H1 (cell line): ENCODE results near the gene GAPT. TPM values are rescaled to one million over a fixed set of nuclear protein-coding genes. Genes with fewer than 3 reads are reported as not detected.

Source experiments
- ASH2L ChIP-seq: fragments of 200-600, 300-600 bp; sonication (generic); IDR thresholded peaks from one replicate; pipeline ENCODE4 v1.7.1; 2017; ENCODE audit warnings: low read length
- BCL11A ChIP-seq, 2 experiments: IDR thresholded peaks; one replicate each; pipeline ENCODE4 v1.6.1; 2011; ENCODE audit warnings: low read depth in 2 of 2, low read length in 2 of 2, mild to moderate bottlenecking in 2 of 2
- CTBP2 ChIP-seq: IDR thresholded peaks from 2 replicates; pipeline ENCODE4 v1.7.0; 2011; ENCODE audit warnings: borderline replicate concordance, mild to moderate bottlenecking, moderate library complexity, mixed read lengths, low read length; ENCODE audit not compliant: insufficient read depth, insufficient read length
- EGR1 ChIP-seq: IDR thresholded peaks from 2 replicates; pipeline ENCODE4 v1.6.1; 2011; ENCODE audit warnings: low read depth, low read length, borderline replicate concordance
- HDAC2 ChIP-seq, 2 experiments: fragments of 300-600 bp in 1 of 2; sonication (generic) in 1 of 2; IDR thresholded peaks; 2 replicates each; pipeline ENCODE4 v1.6.1; 2011 to 2012; ENCODE audit warnings: low read depth in 2 of 2, low read length in 2 of 2, mild to moderate bottlenecking in 2 of 2, moderate library complexity in 2 of 2, borderline replicate concordance in 1 of 2, inconsistent platforms in 1 of 2
- KDM1A ChIP-seq: fragments of 200-600, 300-600 bp; sonication (generic); IDR thresholded peaks from 2 replicates; pipeline ENCODE4 v1.7.1; 2016; ENCODE audit warnings: mild to moderate bottlenecking, low read length, borderline replicate concordance
- KDM4A ChIP-seq: IDR thresholded peaks from one replicate; pipeline ENCODE4 v1.7.1; 2012; ENCODE audit warnings: low read depth, mild to moderate bottlenecking, moderate library complexity, low read length, inconsistent platforms; ENCODE audit not compliant: severe bottlenecking
- KDM5A ChIP-seq: fragments of 200-600 bp; IDR thresholded peaks from 2 replicates; pipeline ENCODE4 v1.7.1; 2012; ENCODE audit warnings: mild to moderate bottlenecking, low read length, inconsistent platforms, mixed read lengths
- NRF1 ChIP-seq: IDR thresholded peaks from 2 replicates; pipeline ENCODE4 v1.6.1; 2011; ENCODE audit warnings: mild to moderate bottlenecking, low read depth, low read length, improper control_type of control experiment
- PHF8 ChIP-seq: fragments of 200-600 bp; sonication (generic); conservative IDR thresholded peaks from 2 replicates; pipeline ENCODE4 v1.7.1; 2012; ENCODE audit warnings: low read depth, mild to moderate bottlenecking, inconsistent platforms, low read length, moderate library complexity
- POLR2AphosphoS5 ChIP-seq: IDR thresholded peaks from 2 replicates; pipeline ENCODE4 v1.6.1; 2011; ENCODE audit warnings: low read depth, low read length
- RAD21 ChIP-seq, 2 experiments: IDR thresholded peaks in 1 of 2; conservative IDR thresholded peaks in 1 of 2; 2 replicates each; pipeline ENCODE4 v1.6.1; 2011; ENCODE audit warnings: low read depth in 2 of 2, low read length in 2 of 2, improper control_type of control experiment in 1 of 2, inconsistent platforms in 1 of 2, mild to moderate bottlenecking in 1 of 2, moderate library complexity in 1 of 2
- RBBP5 ChIP-seq: IDR thresholded peaks from 2 replicates; pipeline ENCODE4 v1.7.1; 2012; ENCODE audit warnings: low read depth, mild to moderate bottlenecking, inconsistent platforms, low read length, moderate library complexity, borderline replicate concordance
- TAF1 ChIP-seq: IDR thresholded peaks from 2 replicates; pipeline ENCODE4 v1.6.1; 2011; ENCODE audit warnings: mild to moderate bottlenecking, low read depth, low read length
- TAF7 ChIP-seq: optimal IDR thresholded peaks from 2 replicates; pipeline ENCODE3; 2011; ENCODE audit warnings: low read depth, mild to moderate bottlenecking, inconsistent platforms, low read length, moderate library complexity, borderline replicate concordance
- TCF12 ChIP-seq: IDR thresholded peaks from 2 replicates; pipeline ENCODE4 v1.6.1; 2011; ENCODE audit warnings: low read depth, mild to moderate bottlenecking, low read length
- polyA plus RNA-seq, 7 experiments: library from polyadenylated mRNA; depleted of rRNA in 3 of 7; stranded (reverse) in 5 of 7; unstranded in 2 of 7; fragments of >200 nt in 5 of 7; fragments of 200-250 nt in 2 of 7; gene quantifications; 1 replicate in 5 of 7; 2 replicates in 1 of 7; 4 replicates in 1 of 7; pipeline versions ENCODE4 v1.2.1 to v1.2.3, GENCODE V29; 2011 to 2013; ENCODE audit warnings: missing spikeins in 2 of 7, mixed read lengths in 2 of 7
- total RNA-seq: library from RNA; stranded (reverse); fragmentation: NEBNext Ultra II Directional; extraction: Animal tissue kit (Norgen Biotek cat#: 25700); gene quantifications from 2 replicates; pipeline ENCODE4 v1.2.1, GENCODE V29; 2021
- TF ChIP-seq, protein P1 (sequence below): IDR thresholded peaks from 2 replicates; pipeline ENCODE4 v1.6.1; 2011; ENCODE audit warnings: low read depth, mild to moderate bottlenecking, low read length; ENCODE audit not compliant: insufficient read depth
- TF ChIP-seq, protein P2 (sequence below), 3 experiments: IDR thresholded peaks; 1 replicate in 2 of 3; 2 replicates in 1 of 3; pipeline versions ENCODE4 v1.5.1 to v1.6.1; 2011; ENCODE audit warnings: low read length in 3 of 3, mild to moderate bottlenecking in 3 of 3, inconsistent platforms in 2 of 3, low read depth in 1 of 3, moderate library complexity in 1 of 3; ENCODE audit not compliant: insufficient read depth in 1 of 3; ENCODE audit errors: control extremely low read depth in 1 of 3
- TF ChIP-seq, protein P3 (sequence below): IDR thresholded peaks from 2 replicates; pipeline ENCODE4 v1.6.1; 2012; ENCODE audit warnings: inconsistent platforms

GAPT gene
- total and polyA plus RNA-seq, 2 of the 8 experiments (the other 6 are each of a cell fraction or from before 2014, with no cell fraction given): not detected

DNA sequence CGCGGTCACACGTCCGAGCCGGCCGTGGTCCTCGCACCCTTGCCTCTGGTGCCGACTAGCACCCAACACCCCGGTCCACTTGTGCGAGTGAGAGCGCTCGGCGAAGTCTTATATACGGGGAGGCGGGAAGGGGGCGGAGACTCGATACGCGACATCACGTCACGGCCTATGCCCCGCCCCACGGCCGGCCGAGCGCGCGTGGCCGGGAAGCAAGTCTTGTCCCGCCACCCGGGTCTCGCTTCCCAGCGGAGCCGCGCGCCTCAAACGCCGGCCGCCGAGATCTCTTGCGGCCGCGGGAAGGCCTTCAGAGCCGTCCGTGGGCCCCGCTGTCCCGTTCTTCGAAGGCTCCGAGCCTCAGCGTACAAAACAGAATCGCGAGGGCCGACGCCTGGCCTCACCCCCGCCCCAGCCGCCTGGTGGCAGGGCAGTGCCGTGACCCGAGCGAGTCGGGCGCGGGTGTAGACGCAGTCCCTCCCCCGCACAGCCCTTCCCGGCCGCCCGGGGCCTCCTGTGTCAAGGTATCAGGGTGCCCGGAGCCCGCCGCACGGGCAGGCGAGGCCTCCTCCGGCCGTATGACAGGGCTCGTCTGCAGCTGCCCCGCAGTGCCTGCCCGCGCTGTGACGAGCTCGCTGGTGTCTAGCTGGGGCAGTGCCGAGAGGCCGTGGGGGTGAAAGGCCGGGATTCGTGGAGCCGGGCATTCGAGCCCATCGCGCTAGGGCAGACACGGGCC is 31.1 kb upstream of the GAPT start, which contains the start of gene PLK2 (continued):
- TF ChIP-seq, protein P1, sequence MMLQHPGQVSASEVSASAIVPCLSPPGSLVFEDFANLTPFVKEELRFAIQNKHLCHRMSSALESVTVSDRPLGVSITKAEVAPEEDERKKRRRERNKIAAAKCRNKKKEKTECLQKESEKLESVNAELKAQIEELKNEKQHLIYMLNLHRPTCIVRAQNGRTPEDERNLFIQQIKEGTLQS: no peak
- TF ChIP-seq TAF1 (peak; percentile 93), KDM1A (no peak), TAF7 (peak; percentile 93), RBBP5 (peak; percentile 83; the same call in 1 of the 2 replicates), RAD21 (IDR thresholded peaks at IDR 0.05 in 1 of 2, conservative IDR thresholded peaks at IDR 0.05 in 1 of 2; ENCODE audit: low read depth in 2 of 2, low read length in 2 of 2) (peak; percentile 21 to 47; a peak in 3 of 4 replicates), TCF12 (no peak), KDM4A (peak; percentile 74), BCL11A (IDR thresholded peaks at IDR 0.05; ENCODE audit: low read depth in 2 of 2, low read length in 2 of 2) (no peak), EGR1 (peak; percentile 51; the same call in 1 of the 2 replicates), HDAC2 (IDR thresholded peaks at IDR 0.05; ENCODE audit: borderline replicate concordance in 1 of 2, low read depth in 2 of 2, low read length in 2 of 2) (peak in 1 of 2 experiments; percentile 13; a peak in 1 of 4 replicates), CTBP2 (no peak), NRF1 (no peak), PHF8 (no peak; the same call in 1 of the 2 replicates), KDM5A (no peak), ASH2L (peak; percentile 73), POLR2AphosphoS5 (peak; percentile 95)
- TF ChIP-seq, protein P2, sequence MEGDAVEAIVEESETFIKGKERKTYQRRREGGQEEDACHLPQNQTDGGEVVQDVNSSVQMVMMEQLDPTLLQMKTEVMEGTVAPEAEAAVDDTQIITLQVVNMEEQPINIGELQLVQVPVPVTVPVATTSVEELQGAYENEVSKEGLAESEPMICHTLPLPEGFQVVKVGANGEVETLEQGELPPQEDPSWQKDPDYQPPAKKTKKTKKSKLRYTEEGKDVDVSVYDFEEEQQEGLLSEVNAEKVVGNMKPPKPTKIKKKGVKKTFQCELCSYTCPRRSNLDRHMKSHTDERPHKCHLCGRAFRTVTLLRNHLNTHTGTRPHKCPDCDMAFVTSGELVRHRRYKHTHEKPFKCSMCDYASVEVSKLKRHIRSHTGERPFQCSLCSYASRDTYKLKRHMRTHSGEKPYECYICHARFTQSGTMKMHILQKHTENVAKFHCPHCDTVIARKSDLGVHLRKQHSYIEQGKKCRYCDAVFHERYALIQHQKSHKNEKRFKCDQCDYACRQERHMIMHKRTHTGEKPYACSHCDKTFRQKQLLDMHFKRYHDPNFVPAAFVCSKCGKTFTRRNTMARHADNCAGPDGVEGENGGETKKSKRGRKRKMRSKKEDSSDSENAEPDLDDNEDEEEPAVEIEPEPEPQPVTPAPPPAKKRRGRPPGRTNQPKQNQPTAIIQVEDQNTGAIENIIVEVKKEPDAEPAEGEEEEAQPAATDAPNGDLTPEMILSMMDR (IDR thresholded peaks at IDR 0.05; ENCODE audit: control extremely low read depth in 1 of 3, insufficient read depth in 1 of 3, low read depth in 1 of 3, low read length in 3 of 3): peak; percentile 31 to 56 (median 42)
- TF ChIP-seq, protein P3, sequence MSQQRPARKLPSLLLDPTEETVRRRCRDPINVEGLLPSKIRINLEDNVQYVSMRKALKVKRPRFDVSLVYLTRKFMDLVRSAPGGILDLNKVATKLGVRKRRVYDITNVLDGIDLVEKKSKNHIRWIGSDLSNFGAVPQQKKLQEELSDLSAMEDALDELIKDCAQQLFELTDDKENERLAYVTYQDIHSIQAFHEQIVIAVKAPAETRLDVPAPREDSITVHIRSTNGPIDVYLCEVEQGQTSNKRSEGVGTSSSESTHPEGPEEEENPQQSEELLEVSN: peak; percentile 47; the same call in 1 of the 2 replicates
